Measurements from ENCODE around the gene ATP1B3. TPM values are rescaled to one million over a fixed set of nuclear protein-coding genes. Genes with fewer than 3 reads are reported as not detected.
"Not testable (repeated sequence)": the region's sequence is repeated elsewhere in the genome, so short reads cannot be mapped to it uniquely, and the experiment has no call there.

The ATP1B3 gene
- polyA plus RNA-seq, 1 donor = 261 TPM

GRCh38 chr3:141876891-141877621, 613 bp downstream of the ATP1B3 start:
- no peaks in the 10 kb centered on the region for H3K27me3 ChIP-seq (ENCODE audit: control insufficient read depth, insufficient read depth, low read length)
- H3K27ac ChIP-seq (ENCODE audit: low read length) = peak overlapping the region; percentile 85
- peak overlapping the region; percentile 73 for H3K4me3 ChIP-seq (ENCODE audit: low read length)
- peak; percentile 27 to 69 for DNase-seq
- H3K36me3 ChIP-seq (ENCODE audit: control insufficient read depth, insufficient read depth, low read length) = no peaks in the 10 kb centered on the region
- 0% methylated on average over 6 of the region's 76 CpGs for WGBS (ENCODE audit: insufficient coverage, low lambda C conversion rate)
- H3K4me1 ChIP-seq (ENCODE audit: control insufficient read depth, insufficient read depth, low read length) = no peaks in the 10 kb centered on the region
- H3K9me3 ChIP-seq (ENCODE audit: control insufficient read depth, low read depth, low read length) = no peaks in the 10 kb centered on the region

DNA sequence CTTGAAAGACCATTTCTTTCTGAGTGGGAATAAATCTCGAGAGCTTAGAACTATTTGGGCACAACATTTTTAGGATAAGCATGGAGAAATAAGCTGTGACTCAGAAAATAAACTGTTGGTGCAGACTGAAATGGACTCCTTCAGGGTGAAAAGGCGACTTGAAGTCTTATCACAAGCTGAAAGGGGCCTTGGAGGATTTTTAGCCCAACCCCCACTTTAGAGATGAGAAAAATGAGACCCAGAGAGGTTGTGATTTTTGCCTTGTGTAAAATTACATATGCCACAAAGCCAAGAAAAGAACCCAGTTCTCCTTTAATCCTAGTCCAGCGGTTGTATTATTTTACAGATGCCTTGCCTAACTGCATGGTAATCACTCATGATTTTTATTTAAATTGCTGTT, 1.5 kb downstream of the ATP1B3 start:
- peak; percentile 20 to 53 for DNase-seq
- Histone ChIP-seq H3K36me3 (ENCODE audit: control insufficient read depth, insufficient read depth, low read length) (peaks cover under 1% of the 10 kb centered on the region), H3K27me3 (ENCODE audit: control insufficient read depth, insufficient read depth, low read length) (no peaks in the 10 kb centered on the region), H3K9me3 (ENCODE audit: control insufficient read depth, low read depth, low read length) (no peaks in the 10 kb centered on the region), H3K4me1 (ENCODE audit: control insufficient read depth, insufficient read depth, low read length) (no peaks in the 10 kb centered on the region), H3K27ac (ENCODE audit: low read length) (peak overlapping the region; percentile 85), H3K4me3 (ENCODE audit: low read length) (peak overlapping the region; percentile 73)
- 30% methylated on average over 2 of the region's 3 CpGs for WGBS (ENCODE audit: insufficient coverage, low lambda C conversion rate)

DNA sequence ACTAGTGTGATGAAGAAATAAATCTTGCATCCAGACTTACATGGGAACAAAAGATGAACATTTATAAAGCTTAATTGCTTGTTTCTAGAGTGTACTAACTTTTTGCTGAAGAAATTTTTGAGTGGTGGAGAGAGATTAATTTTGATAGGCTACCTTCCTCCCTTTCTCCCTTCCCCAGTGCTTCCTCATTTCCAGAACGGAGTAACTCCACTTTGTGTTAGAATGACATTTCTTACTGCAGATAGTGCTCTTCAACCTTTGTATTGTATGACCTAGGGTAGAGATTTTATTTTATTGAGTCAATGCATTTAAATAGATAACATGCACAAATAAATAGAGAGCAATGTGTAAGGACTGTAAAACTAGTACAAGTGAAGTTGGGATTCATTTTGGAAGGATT, 1.9 kb downstream of the ATP1B3 start:
- Histone ChIP-seq H3K9me3 (ENCODE audit: control insufficient read depth, low read depth, low read length) (no peaks in the 10 kb centered on the region), H3K36me3 (ENCODE audit: control insufficient read depth, insufficient read depth, low read length) (peaks cover 2% of the 10 kb centered on the region), H3K27ac (ENCODE audit: low read length) (peak overlapping the region; percentile 85), H3K4me1 (ENCODE audit: control insufficient read depth, insufficient read depth, low read length) (no peaks in the 10 kb centered on the region), H3K27me3 (ENCODE audit: control insufficient read depth, insufficient read depth, low read length) (no peaks in the 10 kb centered on the region), H3K4me3 (ENCODE audit: low read length) (peak overlapping the region; percentile 73)
- WGBS (ENCODE audit: insufficient coverage, low lambda C conversion rate) = 0% methylated on average over 1 of the region's 1 CpG
- DNase-seq = peak in 1 of 2 donors; percentile 64

DNA sequence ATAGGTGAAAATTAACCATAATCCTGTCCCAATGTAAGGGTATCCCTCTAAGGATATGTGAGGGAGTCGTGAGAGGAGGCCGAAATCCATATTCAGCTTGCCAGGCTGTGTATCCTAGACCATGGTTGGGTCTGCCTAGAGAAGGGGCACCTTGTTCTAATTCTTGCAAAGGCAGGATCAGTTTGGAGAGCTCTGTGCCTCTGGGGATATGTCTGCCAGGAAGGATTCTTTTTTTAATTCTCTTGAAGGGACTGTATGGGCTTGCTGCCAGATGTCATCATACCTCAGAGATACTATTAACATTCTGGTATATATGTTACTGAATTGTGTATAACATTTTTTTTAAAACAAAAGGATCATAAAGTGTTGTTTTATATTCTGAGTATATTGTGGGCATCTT, 2.4 kb downstream of the ATP1B3 start:
- H3K4me1 ChIP-seq (ENCODE audit: control insufficient read depth, insufficient read depth, low read length) = no peaks in the 10 kb centered on the region
- H3K27ac ChIP-seq (ENCODE audit: low read length) = peak overlapping the region; percentile 85
- H3K27me3 ChIP-seq (ENCODE audit: control insufficient read depth, insufficient read depth, low read length) = no peaks in the 10 kb centered on the region
- peaks cover 2% of the 10 kb centered on the region for H3K36me3 ChIP-seq (ENCODE audit: control insufficient read depth, insufficient read depth, low read length)
- H3K9me3 ChIP-seq (ENCODE audit: control insufficient read depth, low read depth, low read length) = no peaks in the 10 kb centered on the region
- WGBS (ENCODE audit: insufficient coverage, low lambda C conversion rate) = no CpG with 5 or more reads among the region's 2 CpGs
- DNase-seq = peak in 1 of 2 donors; percentile 33
- peak overlapping the region; percentile 73 for H3K4me3 ChIP-seq (ENCODE audit: low read length)

DNA sequence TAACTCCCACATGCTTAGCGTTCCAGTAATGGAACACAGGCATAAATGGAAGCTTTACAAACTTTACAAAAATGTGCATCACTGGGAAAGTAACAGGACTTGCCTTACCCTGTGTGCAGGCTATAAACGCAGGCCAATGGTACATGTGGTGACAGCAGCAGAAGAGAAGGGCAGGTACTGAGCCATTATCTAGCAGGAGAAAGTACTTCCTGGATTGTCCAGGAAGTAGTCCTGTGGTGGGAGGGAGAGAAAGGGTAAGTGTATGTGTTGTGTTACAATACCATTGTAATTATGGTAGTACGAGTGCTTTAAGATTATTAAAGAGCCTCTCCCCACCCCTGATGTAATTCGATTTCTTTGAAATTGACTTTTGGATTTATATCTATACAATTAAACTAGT, 5.3 kb downstream of the ATP1B3 start:
- DNase-seq = peak; percentile 17 to 49
- Histone ChIP-seq H3K4me3 (ENCODE audit: low read length) (no peak overlapping the region), H3K36me3 (ENCODE audit: control insufficient read depth, insufficient read depth, low read length) (peaks cover 2% of the 10 kb centered on the region), H3K27me3 (ENCODE audit: control insufficient read depth, insufficient read depth, low read length) (no peaks in the 10 kb centered on the region), H3K9me3 (ENCODE audit: control insufficient read depth, low read depth, low read length) (no peaks in the 10 kb centered on the region), H3K4me1 (ENCODE audit: control insufficient read depth, insufficient read depth, low read length) (no peaks in the 10 kb centered on the region), H3K27ac (ENCODE audit: low read length) (no peak overlapping the region)
- 100% methylated on average over 1 of the region's 4 CpGs for WGBS (ENCODE audit: insufficient coverage, low lambda C conversion rate)

- Histone ChIP-seq H3K27ac (ENCODE audit: low read length) (no peak overlapping the region), H3K36me3 (ENCODE audit: control insufficient read depth, insufficient read depth, low read length) (peaks cover 2% of the 10 kb centered on the region), H3K27me3 (ENCODE audit: control insufficient read depth, insufficient read depth, low read length) (no peaks in the 10 kb centered on the region), H3K4me1 (ENCODE audit: control insufficient read depth, insufficient read depth, low read length) (no peaks in the 10 kb centered on the region), H3K9me3 (ENCODE audit: control insufficient read depth, low read depth, low read length) (no peaks in the 10 kb centered on the region), H3K4me3 (ENCODE audit: low read length) (no peak overlapping the region)
- DNase-seq = no peak
- WGBS (ENCODE audit: insufficient coverage, low lambda C conversion rate) = no CpG with 5 or more reads among the region's 5 CpGs
Observed at GRCh38 chr3:141887051-141887450, 10.6 kb downstream of the ATP1B3 start.

GRCh38 chr3:141888548-141888947, 12.1 kb downstream of the ATP1B3 start:
- not testable (repeated sequence) for H3K36me3 ChIP-seq (ENCODE audit: control insufficient read depth, insufficient read depth, low read length); DNase-seq; H3K4me1 ChIP-seq (ENCODE audit: control insufficient read depth, insufficient read depth, low read length); H3K27me3 ChIP-seq (ENCODE audit: control insufficient read depth, insufficient read depth, low read length); H3K4me3 ChIP-seq (ENCODE audit: low read length); H3K27ac ChIP-seq (ENCODE audit: low read length); H3K9me3 ChIP-seq (ENCODE audit: control insufficient read depth, low read depth, low read length)
- no CpG with 5 or more reads among the region's 3 CpGs for WGBS (ENCODE audit: insufficient coverage, low lambda C conversion rate)

DNA sequence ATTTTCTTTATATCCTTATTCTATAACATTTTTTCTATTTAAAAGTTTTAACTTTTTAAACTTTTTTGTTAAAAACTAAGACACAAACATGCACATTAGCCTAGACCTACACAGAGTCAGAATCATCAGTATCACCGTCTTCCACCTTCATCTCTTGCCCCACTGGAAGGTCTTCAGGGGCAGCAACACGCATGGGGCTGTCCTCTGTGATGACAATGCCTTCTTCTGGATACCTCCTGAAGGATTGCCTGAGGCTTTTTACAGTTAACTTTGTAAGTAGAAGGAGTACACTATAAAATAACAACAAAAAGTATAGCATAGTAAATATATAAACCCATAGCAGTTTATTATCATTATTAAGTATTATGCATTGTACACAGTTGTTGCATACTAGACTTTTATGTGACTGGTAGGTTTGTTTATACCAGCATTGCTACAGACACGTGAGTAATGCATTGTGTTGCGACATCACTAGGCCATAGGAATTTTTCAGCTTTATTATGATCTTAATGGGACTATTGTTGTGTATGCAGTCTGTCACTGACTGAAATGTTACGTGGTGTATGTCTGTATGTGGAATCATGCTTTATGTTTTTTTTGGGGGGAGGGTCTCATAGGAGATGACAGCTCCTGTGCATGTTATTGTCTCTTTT, 18.2 kb downstream of the ATP1B3 start:
- Histone ChIP-seq H3K4me3 (ENCODE audit: low read length) (no peak overlapping the region), H3K36me3 (ENCODE audit: control insufficient read depth, insufficient read depth, low read length) (peaks cover 3% of the 10 kb centered on the region), H3K9me3 (ENCODE audit: control insufficient read depth, low read depth, low read length) (peaks cover under 1% of the 10 kb centered on the region), H3K27me3 (ENCODE audit: control insufficient read depth, insufficient read depth, low read length) (no peaks in the 10 kb centered on the region), H3K4me1 (ENCODE audit: control insufficient read depth, insufficient read depth, low read length) (no peaks in the 10 kb centered on the region), H3K27ac (ENCODE audit: low read length) (no peak overlapping the region)
- no CpG with 5 or more reads among the region's 5 CpGs for WGBS (ENCODE audit: insufficient coverage, low lambda C conversion rate)
- DNase-seq = peak; percentile 48 to 71

GRCh38 chr3:141895731-141896130, 19.3 kb downstream of the ATP1B3 start:
- no peaks in the 10 kb centered on the region for H3K27me3 ChIP-seq (ENCODE audit: control insufficient read depth, insufficient read depth, low read length)
- no CpG with 5 or more reads among the region's 3 CpGs for WGBS (ENCODE audit: insufficient coverage, low lambda C conversion rate)
- DNase-seq = no peak

DNA sequence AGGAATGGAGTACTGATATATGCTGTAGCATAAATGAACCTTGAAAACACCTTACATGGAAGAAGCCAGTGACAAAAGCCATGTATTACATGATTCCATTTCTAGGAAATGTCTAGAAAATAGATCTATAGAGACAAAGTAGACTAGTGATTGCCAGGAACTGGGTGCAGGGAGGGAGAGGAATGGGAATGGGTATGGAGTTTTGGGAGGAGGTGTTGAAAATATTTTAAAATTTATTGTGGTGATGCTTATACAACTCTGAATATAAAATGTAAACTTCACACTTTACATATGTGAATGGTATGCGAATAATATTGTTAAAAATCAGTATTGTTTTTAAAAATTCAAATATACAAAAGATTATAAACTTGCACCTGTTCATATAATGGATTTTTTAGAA, 22.5 kb downstream of the ATP1B3 start:
- no peak overlapping the region for H3K4me3 ChIP-seq (ENCODE audit: low read length)
- no peak for DNase-seq
- 100% methylated on average over 1 of the region's 1 CpG for WGBS (ENCODE audit: insufficient coverage, low lambda C conversion rate)
- peaks cover 3% of the 10 kb centered on the region for H3K36me3 ChIP-seq (ENCODE audit: control insufficient read depth, insufficient read depth, low read length)
- peaks cover 9% of the 10 kb centered on the region for H3K9me3 ChIP-seq (ENCODE audit: control insufficient read depth, low read depth, low read length)
- H3K27ac ChIP-seq (ENCODE audit: low read length) = no peak overlapping the region
- H3K4me1 ChIP-seq (ENCODE audit: control insufficient read depth, insufficient read depth, low read length) = no peaks in the 10 kb centered on the region
- no peaks in the 10 kb centered on the region for H3K27me3 ChIP-seq (ENCODE audit: control insufficient read depth, insufficient read depth, low read length)

More at GRCh38 chr3:141895731-141896130, 19.3 kb downstream of the ATP1B3 start:
- peaks cover 9% of the 10 kb centered on the region for H3K9me3 ChIP-seq (ENCODE audit: control insufficient read depth, low read depth, low read length)
- no peaks in the 10 kb centered on the region for H3K4me1 ChIP-seq (ENCODE audit: control insufficient read depth, insufficient read depth, low read length)
- no peak overlapping the region for H3K27ac ChIP-seq (ENCODE audit: low read length)
- H3K36me3 ChIP-seq (ENCODE audit: control insufficient read depth, insufficient read depth, low read length) = peaks cover 3% of the 10 kb centered on the region
- no peak overlapping the region for H3K4me3 ChIP-seq (ENCODE audit: low read length)
